Endothelial cell (in vitro differentiated cells): ENCODE measurements around the gene CDH9. TPM values are rescaled to one million over a fixed set of nuclear protein-coding genes. Genes with fewer than 3 reads are reported as not detected.

Experiments used
- DNase-seq: peaks from one replicate; pipeline ENCODE4 v3.0.0; 2021; ENCODE audit warnings: low spot score
- H3K27ac Mint-ChIP-seq: one replicate; pipeline ENCODE4 v1.8.0; 2021; ENCODE audit warnings: mixed read lengths, inconsistent platforms; ENCODE audit not compliant: unreplicated experiment
- H3K27me3 Mint-ChIP-seq: one replicate; pipeline ENCODE4 v1.8.0; 2021; ENCODE audit warnings: mild to moderate bottlenecking, moderate library complexity, mixed read lengths, inconsistent platforms; ENCODE audit not compliant: unreplicated experiment
- H3K36me3 Mint-ChIP-seq: one replicate; pipeline ENCODE4 v1.8.0; 2021; ENCODE audit warnings: mild to moderate bottlenecking, low read depth, mixed read lengths, inconsistent platforms; ENCODE audit not compliant: unreplicated experiment
- H3K4me1 Mint-ChIP-seq: one replicate; pipeline ENCODE4 v1.8.0; 2021; ENCODE audit warnings: mild to moderate bottlenecking, mixed read lengths, inconsistent platforms; ENCODE audit not compliant: unreplicated experiment
- H3K4me3 Mint-ChIP-seq: one replicate; pipeline ENCODE4 v1.8.0; 2021; ENCODE audit warnings: mild to moderate bottlenecking, mixed read lengths, inconsistent platforms; ENCODE audit not compliant: unreplicated experiment
- H3K9me3 Mint-ChIP-seq: one replicate; pipeline ENCODE4 v1.8.0; 2021; ENCODE audit warnings: mixed read lengths, inconsistent platforms; ENCODE audit not compliant: unreplicated experiment
- CTCF ChIP-seq: fragments of 200-600 bp; sonication (generic); IDR thresholded peaks from one replicate; pipeline ENCODE4 v1.5.0; 2021; ENCODE audit warnings: antibody characterized with exemption; ENCODE audit not compliant: unreplicated experiment
- total RNA-seq: library from RNA; stranded (reverse); fragmentation: NEBNext Ultra II Directional; extraction: Animal tissue kit (Norgen Biotek cat#: 25700); gene quantifications from one replicate; pipeline ENCODE4 v1.2.1, GENCODE V29; 2021; ENCODE audit not compliant: unreplicated experiment

The CDH9 gene
- total RNA-seq, 1 donor from 2014 or later = not detected

DNA sequence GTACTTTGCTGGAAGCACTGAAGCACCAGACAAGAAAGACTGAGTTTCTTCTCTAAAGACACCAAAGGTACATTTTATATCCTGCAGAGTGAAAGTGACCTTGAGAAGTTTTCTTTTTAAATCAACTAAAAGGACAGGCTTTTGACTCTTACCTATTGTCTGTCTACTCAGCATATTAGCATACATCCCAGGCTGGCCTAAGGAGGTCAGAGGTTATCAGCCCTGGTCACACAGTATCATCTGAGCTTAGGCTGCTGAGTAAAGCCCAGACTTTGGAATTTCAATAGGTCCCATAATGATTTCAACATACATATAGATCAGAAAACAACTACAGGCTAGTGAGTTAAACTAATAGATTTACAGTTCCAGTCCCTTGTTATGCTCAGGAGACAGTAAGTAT, 10.1 kb upstream of the CDH9 start:
- Mint-ChIP-seq H3K9me3 (no peaks in the 10 kb centered on the region), H3K4me3 (no peak overlapping the region), H3K4me1 (no peaks in the 10 kb centered on the region), H3K36me3 (no peaks in the 10 kb centered on the region), H3K27me3 (no peaks in the 10 kb centered on the region), H3K27ac (no peak overlapping the region)
- DNase-seq = no peak
- TF ChIP-seq CTCF = no peak

DNA sequence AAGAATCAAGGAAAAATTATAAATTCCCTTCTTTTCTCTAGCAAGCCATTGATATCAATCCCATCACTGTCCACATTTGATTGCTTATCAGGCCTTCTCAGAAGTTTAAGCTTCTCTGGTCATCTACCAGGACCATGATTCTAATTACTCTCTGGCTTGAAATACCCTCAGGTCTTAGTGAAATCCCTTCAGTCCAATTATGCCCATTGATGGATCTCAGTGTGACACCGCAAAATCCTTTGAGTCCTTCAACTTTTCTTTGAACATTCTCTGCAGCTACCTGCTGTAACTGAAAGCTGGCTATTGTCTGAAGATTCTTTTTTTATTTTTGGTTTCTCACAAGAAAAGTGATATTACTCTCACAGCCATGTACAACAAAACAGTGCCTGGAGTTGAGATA, 3.0 kb upstream of the CDH9 start:
- H3K36me3 Mint-ChIP-seq = no peaks in the 10 kb centered on the region
- no peak overlapping the region for H3K4me3 Mint-ChIP-seq

DNA sequence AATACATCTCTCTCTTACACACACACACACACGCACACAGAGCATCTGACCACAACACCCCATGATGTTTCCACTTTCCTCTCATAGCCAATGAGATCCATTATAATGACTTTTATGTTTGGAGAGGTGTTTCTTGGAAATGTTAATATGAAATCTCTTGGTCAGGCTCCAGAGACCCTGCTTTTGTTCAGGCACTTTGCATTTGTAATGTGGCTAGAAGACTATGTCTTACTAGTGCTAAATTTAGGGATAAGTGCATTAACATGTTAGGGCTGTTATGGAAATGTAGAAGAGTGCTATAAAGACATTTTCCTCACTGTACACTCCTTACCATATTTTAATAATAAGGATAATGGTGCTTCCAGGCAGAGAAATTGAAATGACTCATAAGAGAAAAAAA, 3.8 kb downstream of the CDH9 start:
- H3K4me1 Mint-ChIP-seq = peaks cover 2% of the 10 kb centered on the region
- no peaks in the 10 kb centered on the region for H3K36me3 Mint-ChIP-seq
- DNase-seq = no peak
- no peak overlapping the region for H3K27ac Mint-ChIP-seq
- H3K9me3 Mint-ChIP-seq = no peaks in the 10 kb centered on the region
- no peaks in the 10 kb centered on the region for H3K27me3 Mint-ChIP-seq
- TF ChIP-seq CTCF = no peak
- H3K4me3 Mint-ChIP-seq = no peak overlapping the region

More for the DNA sequence above, 3.0 kb upstream of the CDH9 start:
- H3K9me3 Mint-ChIP-seq = no peaks in the 10 kb centered on the region
- no peak for TF ChIP-seq CTCF
- H3K27me3 Mint-ChIP-seq = no peaks in the 10 kb centered on the region
- no peak for DNase-seq
- no peak overlapping the region for H3K27ac Mint-ChIP-seq
- H3K4me1 Mint-ChIP-seq = no peaks in the 10 kb centered on the region

GRCh38 chr5:27026801-27027200, 11.6 kb downstream of the CDH9 start:
- Mint-ChIP-seq H3K36me3 (no peaks in the 10 kb centered on the region), H3K27ac (no peak overlapping the region), H3K9me3 (no peaks in the 10 kb centered on the region), H3K27me3 (no peaks in the 10 kb centered on the region), H3K4me1 (no peaks in the 10 kb centered on the region), H3K4me3 (no peak overlapping the region)
- DNase-seq = no peak
- TF ChIP-seq CTCF = no peak

- Mint-ChIP-seq H3K4me3 (no peak overlapping the region), H3K36me3 (no peaks in the 10 kb centered on the region), H3K27me3 (no peaks in the 10 kb centered on the region), H3K9me3 (no peaks in the 10 kb centered on the region), H3K27ac (no peak overlapping the region), H3K4me1 (no peaks in the 10 kb centered on the region)
- DNase-seq = no peak
- no peak for TF ChIP-seq CTCF
Observed at GRCh38 chr5:27026063-27026462, 12.3 kb downstream of the CDH9 start.
